GM18526 (cell line): ENCODE data around the gene TSGA10IP.

Source experiments
- POLR2A ChIP-seq: IDR thresholded peaks from 3 replicates; pipeline ENCODE4 v1.6.1; 2011; ENCODE audit not compliant: insufficient read length; ENCODE audit errors: extremely low read depth

Gene TSGA10IP

DNA sequence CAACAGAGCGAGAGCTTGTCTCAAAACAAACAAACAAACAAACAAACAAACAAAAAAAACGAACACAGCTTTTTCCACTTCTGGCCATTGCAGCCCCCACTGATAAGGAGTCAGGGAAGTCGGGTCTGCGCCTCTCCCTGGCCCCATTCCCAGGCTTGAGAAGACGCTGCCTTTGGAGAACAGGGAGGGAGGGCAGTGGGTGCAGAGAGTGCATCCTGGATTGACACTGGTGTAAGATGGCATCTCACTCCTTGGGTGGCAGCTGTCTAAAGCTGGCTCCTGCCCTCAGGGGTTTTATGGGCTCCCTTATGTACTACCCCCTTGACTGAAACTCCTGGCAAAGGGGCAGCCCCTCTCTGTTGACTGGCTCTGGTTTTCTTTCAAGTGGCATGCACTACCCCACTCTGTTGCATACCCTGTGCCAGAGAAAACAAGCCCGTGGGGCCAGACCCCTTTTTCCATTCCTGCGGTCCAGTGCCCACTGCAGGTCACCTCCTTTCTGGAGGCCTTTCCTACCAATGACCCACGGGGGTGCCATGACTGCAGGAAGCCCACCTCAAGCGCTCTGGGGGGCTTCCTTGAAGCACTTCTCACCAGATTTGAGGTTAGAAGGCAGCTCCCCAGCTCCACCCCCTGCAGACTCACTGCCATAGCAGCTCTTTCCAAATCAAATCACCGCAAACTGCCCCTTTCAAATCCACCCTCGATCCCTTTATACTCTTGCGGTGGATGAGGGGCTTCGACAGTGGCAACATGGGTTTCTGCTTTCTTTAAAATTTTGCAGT lies 13.3 kb upstream of the TSGA10IP start:
- no peak for TF ChIP-seq POLR2A

DNA sequence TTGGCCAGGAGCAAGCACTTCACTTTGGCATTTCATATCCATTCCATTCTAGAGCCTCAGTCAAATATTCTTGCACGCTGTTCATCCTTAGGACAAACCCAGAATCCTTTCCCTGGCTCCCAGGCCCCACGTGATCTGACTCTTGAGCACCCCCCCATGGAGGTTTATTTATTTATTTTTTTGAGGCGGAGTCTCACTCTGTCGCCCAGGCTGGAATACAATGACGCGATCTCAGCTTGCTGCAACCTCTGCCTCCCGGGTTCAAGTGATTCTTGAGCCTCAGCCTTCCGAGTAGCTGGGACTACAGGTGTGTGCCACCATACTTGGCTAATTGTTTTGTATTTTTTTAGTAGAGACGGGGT lies 12.7 kb upstream of the TSGA10IP start:
- TF ChIP-seq POLR2A = no peak

DNA sequence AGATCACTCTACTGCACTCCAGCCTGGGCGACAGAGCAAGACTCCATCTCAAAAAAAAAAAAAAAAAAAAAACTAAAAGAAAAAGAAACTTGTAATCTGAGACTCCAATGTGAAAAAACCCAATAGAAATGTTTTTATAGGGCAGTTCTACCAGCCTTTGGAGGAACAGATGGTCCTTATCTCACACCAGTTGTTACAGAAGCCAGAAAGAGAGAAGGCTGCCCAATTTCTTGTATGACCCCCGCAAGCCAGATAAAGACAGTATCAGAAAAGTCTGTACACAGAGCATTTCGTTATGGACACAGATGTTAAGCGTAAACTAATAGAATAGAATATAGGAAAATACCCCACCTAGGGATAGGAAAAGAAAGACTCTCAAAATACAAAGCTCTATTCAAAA lies 11.3 kb upstream of the TSGA10IP start:
- TF ChIP-seq POLR2A = no peak

DNA sequence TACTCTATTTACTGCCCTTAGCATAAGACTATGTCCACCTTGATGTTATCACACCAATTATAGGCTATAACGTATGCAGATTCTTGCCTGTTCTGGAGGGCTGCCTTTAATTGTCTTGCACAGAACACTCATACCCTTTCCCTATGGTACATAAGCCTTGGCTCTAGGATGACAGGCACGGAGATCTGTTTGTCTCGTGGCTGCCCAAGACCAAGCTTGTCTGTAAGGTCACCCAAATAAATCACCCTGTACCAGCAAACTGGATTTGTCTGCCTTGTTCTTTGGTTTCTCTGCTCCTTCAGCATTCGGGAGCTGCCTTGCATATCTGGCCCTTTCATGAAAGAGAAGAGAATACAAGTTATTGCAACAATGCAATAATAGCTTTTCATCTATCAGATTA lies 7.5 kb upstream of the TSGA10IP start:
- no peak for TF ChIP-seq POLR2A

DNA sequence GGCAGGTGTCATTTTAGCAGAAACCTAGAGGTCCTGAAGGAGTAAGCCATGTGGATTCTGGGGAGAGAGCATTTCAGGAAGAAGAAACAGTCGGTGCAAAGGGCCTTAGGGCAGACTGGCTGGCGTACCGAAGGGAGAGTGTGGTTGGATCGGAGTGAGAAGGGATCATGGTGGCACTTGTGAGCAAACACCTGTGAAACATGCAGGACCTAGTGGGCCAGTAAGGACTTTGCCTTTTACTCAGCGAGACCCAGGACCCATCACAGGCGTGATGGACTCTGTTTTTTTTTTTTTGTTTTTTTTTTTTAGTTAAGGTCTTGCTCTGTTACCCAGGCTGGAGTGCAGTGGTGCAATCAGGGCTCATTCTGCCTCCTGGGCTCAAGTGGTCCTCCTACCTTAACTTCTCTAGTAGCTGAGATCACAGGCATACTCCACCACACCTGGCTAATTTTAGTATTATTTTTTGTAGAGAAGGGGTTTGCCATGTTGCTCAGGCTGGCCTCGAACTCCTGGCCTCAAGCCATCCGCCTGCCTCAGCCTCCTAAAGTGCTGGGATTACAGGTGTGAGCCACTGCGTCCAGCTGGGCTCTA lies 3.5 kb upstream of the TSGA10IP start:
- no peak for TF ChIP-seq POLR2A

DNA sequence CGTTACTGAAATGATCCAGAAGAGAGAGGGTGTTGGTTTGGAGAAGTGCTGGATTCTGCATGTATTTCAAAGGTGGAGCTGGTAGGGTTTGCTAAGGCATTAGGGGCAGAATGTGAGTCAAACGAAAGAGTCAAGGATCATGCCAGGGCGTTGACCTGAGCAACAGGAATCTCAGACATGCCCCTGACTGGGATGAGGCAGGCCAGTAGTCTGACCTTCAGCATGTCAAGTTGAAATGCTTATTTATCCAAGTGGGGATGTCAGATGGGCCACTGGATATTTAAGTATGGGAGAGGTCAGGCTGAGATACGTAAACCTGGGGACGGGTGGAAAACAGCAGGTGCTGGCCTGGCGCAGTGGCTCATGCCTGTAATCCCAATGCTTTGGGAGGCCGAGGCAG lies 2.7 kb upstream of the TSGA10IP start:
- TF ChIP-seq POLR2A = no peak

DNA sequence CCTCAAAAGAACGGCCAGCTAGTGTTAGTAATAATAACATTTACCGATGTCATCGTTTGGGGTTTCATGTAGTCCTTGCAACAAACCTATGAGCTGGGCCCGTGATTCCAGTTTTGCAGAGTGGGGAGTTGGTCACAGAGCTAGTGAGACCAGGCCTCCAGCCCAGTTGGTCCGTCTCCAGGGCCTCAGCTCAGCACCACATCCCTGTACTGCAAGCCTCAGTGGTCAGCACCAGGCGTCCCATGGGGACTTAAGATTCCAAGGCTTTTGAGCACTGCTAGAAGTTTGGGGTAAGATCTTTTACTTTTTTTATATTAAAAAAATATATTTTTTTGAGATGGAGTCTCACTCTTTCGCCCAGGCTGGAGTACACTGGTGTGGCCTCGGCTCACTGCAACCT lies 1.1 kb upstream of the TSGA10IP start:
- no peak for TF ChIP-seq POLR2A

DNA sequence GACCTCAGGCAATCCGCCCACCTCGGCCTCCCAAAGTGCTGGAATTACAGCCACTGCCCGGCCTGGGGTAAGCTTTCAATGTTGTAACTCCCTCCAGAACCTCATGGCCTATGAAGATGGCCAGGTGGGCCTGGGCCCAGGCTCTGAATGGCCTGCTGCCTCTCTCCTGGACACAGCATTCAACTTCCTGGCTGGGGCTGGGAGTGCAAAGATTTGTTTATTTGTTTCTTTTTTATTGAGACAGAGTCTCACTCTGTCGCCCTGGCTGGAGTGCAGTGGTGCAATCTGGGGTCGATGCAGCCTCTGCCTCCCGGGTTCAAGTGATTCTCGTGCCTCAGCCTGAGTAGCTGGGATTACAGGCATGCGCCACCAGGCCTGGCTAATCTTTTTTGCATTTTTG lies 513 bp upstream of the TSGA10IP start:
- no peak for TF ChIP-seq POLR2A

DNA sequence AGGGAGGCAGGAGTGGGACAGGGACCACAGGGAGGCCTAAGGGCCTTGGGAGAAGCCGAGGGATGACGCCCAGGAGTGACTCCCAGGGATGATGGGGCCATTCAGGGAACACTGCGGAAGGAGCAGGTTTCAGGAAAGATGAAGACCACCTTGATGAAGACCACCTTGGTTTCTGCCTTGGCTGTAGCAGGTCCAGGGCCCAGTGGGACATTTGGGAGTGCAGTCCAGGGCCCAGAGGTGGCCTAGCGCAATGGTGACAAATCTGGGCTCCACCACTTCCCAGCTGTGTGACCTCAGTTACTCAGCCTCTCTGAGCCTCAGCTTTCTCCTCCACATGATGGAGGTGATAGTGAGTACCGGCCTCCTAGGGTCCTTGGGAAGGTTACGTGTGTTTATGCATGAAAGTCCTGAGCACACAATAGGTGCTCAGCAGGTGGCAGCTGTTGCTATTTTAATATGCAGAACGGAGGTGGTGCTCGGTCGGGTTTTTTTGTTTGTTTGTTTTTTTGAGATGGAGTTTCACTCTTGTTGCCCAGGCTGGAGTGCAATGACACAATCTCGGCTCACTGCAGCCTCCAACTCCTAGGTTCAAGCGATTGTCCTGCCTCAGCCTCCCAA lies 770 bp downstream of the TSGA10IP start:
- TF ChIP-seq POLR2A = no peak

DNA sequence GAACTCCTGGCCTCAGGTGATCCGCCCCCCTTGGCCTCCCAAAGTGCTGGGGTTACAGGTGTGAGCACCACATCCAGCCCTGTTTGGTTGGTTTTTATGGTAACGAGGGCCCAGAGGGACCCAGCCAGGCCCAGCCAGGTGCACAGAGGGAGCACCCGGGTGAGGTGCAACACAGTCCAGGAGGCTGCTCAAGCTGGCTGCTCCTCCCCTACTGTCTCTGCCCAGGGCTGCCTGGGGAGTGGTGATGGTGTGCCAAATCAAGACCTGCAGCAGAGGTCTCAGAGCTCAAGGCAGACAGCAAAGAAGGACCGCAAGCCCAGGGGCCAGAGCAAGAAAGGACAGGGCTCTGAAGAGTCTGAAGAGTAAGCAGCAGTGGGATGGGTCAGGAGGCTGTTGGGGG lies 1.4 kb downstream of the TSGA10IP start:
- TF ChIP-seq POLR2A = no peak

DNA sequence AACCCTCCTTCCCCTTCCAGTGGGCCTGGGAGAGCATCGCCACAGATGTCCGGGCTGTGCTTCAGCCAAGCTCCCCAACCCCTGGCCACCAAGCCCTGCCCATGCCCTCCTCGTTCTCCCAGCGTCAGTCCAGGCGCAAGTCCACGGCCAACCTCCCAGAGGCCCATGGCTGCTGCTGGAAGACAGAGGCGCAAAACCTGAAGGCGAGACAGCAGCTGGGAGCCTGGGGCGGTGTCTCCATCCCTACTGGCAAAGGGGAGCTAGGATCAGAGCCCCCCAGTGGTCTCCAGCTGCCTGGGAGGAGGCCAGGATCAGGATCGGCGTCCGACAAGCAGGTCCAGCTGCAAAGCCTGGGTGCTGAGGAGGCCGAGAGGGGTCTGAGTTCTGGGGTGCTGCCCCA lies 1.9 kb downstream of the TSGA10IP start:
- TF ChIP-seq POLR2A = no peak

DNA sequence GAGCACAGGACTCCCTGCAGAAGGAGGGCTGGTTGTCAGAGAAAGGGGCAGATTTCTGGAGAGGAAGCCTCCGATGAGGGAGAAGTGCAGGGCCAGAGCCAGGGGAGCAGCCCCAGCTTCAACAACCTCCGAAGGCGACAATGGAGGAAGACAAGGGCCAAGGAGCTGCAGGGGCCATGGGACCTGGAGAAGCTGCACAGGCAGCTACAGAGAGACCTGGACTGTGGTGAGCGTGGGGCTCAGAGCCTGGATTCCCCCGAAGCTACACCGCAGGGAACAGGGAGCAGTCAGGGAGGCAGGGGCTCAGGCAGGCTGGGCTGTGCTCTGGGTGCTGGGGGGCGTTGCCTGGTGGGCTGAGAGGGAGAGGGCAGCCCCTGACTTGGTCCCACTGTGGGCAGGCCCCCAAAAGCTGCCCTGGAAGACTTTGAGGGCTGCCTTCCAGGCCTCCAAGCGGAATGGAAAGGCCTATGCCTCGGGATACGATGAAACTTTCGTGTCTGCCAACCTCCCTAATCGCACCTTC lies 2.4 kb downstream of the TSGA10IP start:
- TF ChIP-seq POLR2A = no peak

DNA sequence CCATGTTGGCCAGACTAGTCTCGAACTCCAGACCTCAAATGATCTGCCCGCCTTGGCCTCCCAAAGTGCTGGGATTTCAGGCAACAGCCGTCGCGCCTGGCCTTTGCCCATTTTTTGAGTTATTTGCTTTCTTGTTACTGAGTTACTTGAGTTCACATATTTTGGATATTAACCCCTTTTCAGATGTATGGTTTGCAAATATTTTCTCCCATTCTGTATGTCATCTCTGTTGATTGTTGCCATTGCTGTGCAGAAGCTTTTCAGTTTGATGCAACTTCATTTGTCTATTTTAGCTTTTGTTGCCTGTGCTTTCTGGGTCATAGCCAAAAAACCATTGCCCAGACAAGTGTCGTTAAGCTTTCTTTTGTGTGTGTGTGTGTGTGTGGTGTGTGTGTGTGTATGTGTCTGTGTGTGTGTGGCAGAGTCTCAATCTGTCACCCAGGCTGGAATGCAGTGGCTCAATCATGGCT lies 6.8 kb downstream of the TSGA10IP start:
- TF ChIP-seq POLR2A = no peak

DNA sequence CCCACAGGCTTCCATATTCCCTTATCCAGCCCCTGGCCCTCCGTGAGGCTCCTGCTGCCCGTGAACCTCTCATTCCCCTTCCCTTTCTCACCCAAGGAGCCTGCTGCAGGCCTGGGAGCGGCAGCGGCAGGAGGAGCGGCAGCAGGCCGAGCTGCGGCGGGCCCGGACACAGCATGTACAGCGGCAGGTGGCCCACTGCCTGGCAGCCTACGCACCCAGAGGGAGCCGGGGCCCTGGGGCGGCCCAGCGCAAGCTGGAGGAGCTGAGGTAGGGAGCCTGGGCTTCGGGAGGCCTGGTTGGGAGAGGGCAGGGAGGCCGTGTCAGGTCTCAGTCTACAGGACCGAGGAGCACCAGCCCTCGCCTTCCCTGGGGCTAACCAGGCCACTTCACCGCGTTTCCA lies 8.2 kb downstream of the TSGA10IP start:
- no peak for TF ChIP-seq POLR2A

DNA sequence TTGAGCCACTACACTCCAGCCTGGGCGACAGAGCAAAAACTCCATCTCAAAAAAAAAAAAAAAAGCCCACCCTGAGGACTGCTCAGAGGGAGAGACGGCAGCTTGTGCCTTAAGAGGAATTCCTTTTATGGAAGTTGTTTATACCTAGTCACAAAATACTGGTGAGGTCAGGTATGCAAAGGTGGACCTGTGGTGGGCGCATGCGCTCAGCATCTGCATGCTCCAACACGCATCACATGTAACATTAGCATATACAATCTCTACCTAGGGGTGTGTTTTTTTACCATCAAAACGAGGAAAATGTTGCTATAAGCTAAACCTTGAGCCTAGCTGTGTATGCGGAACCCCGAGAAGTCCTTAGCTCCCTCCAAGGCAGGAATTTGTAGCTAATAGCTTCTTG lies 9.5 kb downstream of the TSGA10IP start:
- TF ChIP-seq POLR2A = no peak

DNA sequence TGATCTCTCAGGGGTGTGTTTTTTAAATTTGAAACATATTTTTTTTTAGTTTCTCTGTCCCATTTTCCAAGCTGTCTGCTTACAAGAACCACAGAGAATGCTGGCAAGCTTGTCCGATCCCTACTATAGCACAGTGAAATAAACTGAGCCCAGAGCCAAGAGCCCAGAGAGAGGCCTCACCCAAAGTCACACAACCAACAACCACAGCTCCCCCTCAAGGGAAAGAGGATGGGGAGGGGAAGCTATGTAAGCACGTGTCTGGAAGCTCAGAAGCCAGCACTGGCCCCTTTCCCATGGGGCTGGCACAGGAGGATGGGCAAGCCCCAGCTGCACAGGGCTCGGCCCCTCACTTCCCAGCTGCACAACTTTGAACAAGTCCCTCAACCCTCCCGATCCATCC lies 13.0 kb downstream of the TSGA10IP start:
- no peak for TF ChIP-seq POLR2A
